ENCODE measurements around the gene ZNF189. TPM values are rescaled to one million over a fixed set of nuclear protein-coding genes. Genes with fewer than 3 reads are reported as not detected.

Gene ZNF189
- total RNA-seq, 1 donor from 2014 or later = 18.8 TPM

DNA sequence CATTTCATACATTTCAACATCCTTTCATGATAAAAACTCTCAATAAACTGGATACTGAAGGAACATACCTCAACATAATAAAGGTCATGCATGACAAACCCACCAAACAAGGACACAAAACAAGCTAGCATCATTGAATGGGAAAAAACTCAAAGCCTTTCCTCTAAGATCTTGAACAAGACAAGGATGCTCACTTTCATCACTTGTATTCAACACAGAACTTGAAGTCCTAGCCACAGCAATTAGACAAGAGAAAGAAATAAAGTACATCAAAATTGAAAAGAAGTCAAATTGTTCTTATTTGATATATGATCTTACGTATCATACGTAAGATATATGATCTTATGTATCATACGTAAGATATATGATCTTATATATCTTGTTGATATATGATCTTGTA lies 5.5 kb upstream of the ZNF189 start:
- H3K36me3 ChIP-seq = peaks cover 38% of the 10 kb centered on the region
- no peaks in the 10 kb centered on the region for H3K27me3 ChIP-seq (ENCODE audit: low read depth)
- no peak overlapping the region for H3K27ac ChIP-seq (replicated peaks)
- H3K9me3 ChIP-seq (replicated peaks) = peaks cover 21% of the 10 kb centered on the region
- TF ChIP-seq, protein P1, sequence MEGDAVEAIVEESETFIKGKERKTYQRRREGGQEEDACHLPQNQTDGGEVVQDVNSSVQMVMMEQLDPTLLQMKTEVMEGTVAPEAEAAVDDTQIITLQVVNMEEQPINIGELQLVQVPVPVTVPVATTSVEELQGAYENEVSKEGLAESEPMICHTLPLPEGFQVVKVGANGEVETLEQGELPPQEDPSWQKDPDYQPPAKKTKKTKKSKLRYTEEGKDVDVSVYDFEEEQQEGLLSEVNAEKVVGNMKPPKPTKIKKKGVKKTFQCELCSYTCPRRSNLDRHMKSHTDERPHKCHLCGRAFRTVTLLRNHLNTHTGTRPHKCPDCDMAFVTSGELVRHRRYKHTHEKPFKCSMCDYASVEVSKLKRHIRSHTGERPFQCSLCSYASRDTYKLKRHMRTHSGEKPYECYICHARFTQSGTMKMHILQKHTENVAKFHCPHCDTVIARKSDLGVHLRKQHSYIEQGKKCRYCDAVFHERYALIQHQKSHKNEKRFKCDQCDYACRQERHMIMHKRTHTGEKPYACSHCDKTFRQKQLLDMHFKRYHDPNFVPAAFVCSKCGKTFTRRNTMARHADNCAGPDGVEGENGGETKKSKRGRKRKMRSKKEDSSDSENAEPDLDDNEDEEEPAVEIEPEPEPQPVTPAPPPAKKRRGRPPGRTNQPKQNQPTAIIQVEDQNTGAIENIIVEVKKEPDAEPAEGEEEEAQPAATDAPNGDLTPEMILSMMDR (IDR thresholded peaks at IDR 0.05; ENCODE audit: borderline replicate concordance) = no peak
- H3K4me3 ChIP-seq = no peak overlapping the region
- no peak for DNase-seq
- intact Hi-C loops (cut with micrococcal nuclease) = no loop called here
- peaks cover 40% of the 10 kb centered on the region for H3K4me1 ChIP-seq

DNA sequence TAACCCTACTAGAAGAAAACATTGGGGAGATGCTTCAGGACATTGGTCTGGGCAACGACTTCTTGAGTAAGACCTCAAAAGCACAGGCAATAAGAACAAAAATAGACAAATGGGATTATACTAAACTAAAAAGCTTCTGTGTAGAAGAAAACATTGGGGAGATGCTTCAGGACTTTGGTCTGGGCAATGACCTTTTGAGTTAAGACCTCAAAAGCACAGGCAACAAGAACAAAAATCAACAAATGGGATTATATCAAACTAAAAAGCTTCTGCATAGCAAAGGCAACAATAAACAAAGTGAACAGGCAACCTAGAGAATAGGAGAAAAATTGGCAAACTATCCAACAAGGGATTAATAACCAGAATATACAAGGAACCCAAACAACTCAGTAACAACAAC lies 4.0 kb upstream of the ZNF189 start:
- H3K27ac ChIP-seq (replicated peaks) = no peak overlapping the region
- no peak for DNase-seq
- H3K4me3 ChIP-seq = no peak overlapping the region
- H3K9me3 ChIP-seq (replicated peaks) = peaks cover 21% of the 10 kb centered on the region
- TF ChIP-seq, protein P1 (IDR thresholded peaks at IDR 0.05; ENCODE audit: borderline replicate concordance) = no peak
- peaks cover 24% of the 10 kb centered on the region for H3K36me3 ChIP-seq
- peaks cover 51% of the 10 kb centered on the region for H3K4me1 ChIP-seq
- intact Hi-C loops (cut with micrococcal nuclease) = no loop called here
- H3K27me3 ChIP-seq (ENCODE audit: low read depth) = no peaks in the 10 kb centered on the region

DNA sequence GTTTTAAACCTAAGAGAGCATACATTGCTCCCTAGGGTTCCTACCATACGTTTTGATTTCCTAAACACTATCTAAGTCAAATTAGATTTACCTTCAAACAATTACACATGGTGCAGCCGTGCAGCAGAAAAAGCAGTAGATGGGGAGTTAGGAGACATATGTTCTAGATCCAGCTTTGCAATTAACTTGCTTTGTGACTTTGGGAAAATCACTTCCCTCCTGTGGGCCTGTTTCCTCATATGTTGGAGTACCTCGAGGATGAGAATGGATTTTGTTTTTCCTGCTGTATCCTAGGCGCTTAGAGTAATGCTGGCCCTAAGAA lies 944 bp upstream of the ZNF189 start:
- peak overlapping the region; percentile 93 for H3K27ac ChIP-seq (replicated peaks)
- H3K4me1 ChIP-seq = peaks cover 81% of the 10 kb centered on the region
- peaks cover 28% of the 10 kb centered on the region for H3K9me3 ChIP-seq (replicated peaks)
- TF ChIP-seq, protein P1 (IDR thresholded peaks at IDR 0.05; ENCODE audit: borderline replicate concordance) = no peak
- no peak for DNase-seq
- peak overlapping the region; percentile 85 for H3K4me3 ChIP-seq
- H3K36me3 ChIP-seq = peaks cover 34% of the 10 kb centered on the region
- no peaks in the 10 kb centered on the region for H3K27me3 ChIP-seq (ENCODE audit: low read depth)
- intact Hi-C loops (cut with micrococcal nuclease) = no loop called here

DNA sequence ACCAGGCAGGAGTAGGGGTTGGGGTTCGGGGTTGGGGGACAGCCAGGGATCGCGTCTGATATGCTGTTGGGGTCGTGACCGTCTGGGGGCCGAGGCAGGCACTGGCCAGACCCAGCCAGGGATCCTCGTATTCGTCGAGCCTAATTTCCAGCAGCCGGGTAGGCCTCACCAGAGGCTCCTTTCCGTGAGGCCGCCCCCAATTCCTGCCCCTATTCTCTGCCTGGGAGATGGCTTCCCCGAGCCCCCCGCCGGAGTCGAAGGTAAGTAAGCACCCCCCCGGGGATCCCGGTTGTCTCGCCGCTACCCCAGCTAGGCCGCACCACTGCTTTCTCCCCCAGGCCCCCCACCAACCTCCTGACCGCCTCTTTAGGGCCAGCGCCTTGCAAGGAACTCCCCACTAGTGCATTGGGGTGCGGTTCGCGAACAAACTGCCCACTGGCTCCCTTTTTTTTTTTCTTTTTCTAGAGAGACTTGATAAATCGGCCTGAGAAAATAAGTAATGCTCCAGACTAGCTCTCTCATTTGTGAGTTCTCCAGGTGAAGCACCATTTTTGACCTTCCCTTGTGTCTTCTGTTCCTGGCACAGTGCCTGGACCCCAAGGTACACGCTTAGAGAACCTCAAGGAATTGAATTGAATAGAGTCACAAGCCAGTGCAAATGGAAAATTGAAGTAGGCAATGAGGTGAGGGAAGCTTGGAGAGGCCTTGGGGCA lies 435 bp downstream of the ZNF189 start:
- no peak for DNase-seq
- H3K36me3 ChIP-seq = peaks cover 48% of the 10 kb centered on the region

DNA sequence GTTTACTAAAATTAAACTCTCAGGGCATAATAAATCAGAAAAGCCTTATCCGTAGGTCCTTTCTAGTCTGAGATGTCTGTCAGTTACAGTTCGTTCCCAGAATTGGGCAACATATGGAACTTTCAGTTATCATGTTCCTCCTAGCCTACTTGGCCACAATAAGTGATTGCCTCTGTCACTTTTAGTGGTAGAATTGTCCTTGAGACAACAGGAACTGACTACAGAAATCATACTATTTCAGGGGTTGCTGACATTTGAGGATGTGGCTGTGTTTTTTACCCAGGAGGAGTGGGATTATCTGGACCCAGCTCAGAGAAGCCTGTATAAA lies 956 bp downstream of the ZNF189 start:
- intact Hi-C loops (cut with micrococcal nuclease) = no loop called here
- DNase-seq = no peak
- peak overlapping the region; percentile 85 for H3K4me3 ChIP-seq
- no peaks in the 10 kb centered on the region for H3K27me3 ChIP-seq (ENCODE audit: low read depth)
- peak overlapping the region; percentile 93 for H3K27ac ChIP-seq (replicated peaks)
- peaks cover 76% of the 10 kb centered on the region for H3K4me1 ChIP-seq
- H3K36me3 ChIP-seq = peaks cover 53% of the 10 kb centered on the region
- TF ChIP-seq, protein P1 (IDR thresholded peaks at IDR 0.05; ENCODE audit: borderline replicate concordance) = no peak
- H3K9me3 ChIP-seq (replicated peaks) = peaks cover 32% of the 10 kb centered on the region

More for the DNA sequence above, 435 bp downstream of the ZNF189 start:
- intact Hi-C loops (cut with micrococcal nuclease) = no loop called here
- H3K27me3 ChIP-seq (ENCODE audit: low read depth) = no peaks in the 10 kb centered on the region
- TF ChIP-seq, protein P1 (IDR thresholded peaks at IDR 0.05; ENCODE audit: borderline replicate concordance) = no peak
- peak overlapping the region; percentile 85 for H3K4me3 ChIP-seq
- H3K4me1 ChIP-seq = peaks cover 82% of the 10 kb centered on the region
- H3K9me3 ChIP-seq (replicated peaks) = peaks cover 28% of the 10 kb centered on the region
- H3K27ac ChIP-seq (replicated peaks) = peak overlapping the region; percentile 93
